Ishikawa (cell line): ENCODE results near the gene STK32C.

Experiments used
- CEBPB ChIP-seq: IDR thresholded peaks from 2 replicates; pipeline ENCODE4 v1.6.1; 2012
- CREB1 ChIP-seq: IDR thresholded peaks from 2 replicates; pipeline ENCODE4 v1.6.1; 2012; ENCODE audit warnings: low read depth
- EGR1 ChIP-seq: IDR thresholded peaks from 2 replicates; pipeline ENCODE4 v1.6.1; 2012
- EP300 ChIP-seq: IDR thresholded peaks from 2 replicates; pipeline ENCODE4 v1.6.1; 2012; ENCODE audit warnings: borderline replicate concordance
- FOXM1 ChIP-seq: IDR thresholded peaks from 2 replicates; pipeline ENCODE4 v1.6.1; 2012; ENCODE audit warnings: low read depth, borderline replicate concordance
- NFIC ChIP-seq: IDR thresholded peaks from 2 replicates; pipeline ENCODE4 v1.6.1; 2012
- RAD21 ChIP-seq: IDR thresholded peaks from 2 replicates; pipeline ENCODE4 v1.6.1; 2012; ENCODE audit warnings: low read depth
- TEAD4 ChIP-seq: IDR thresholded peaks from 2 replicates; pipeline ENCODE4 v1.6.1; 2012
- YY1 ChIP-seq: IDR thresholded peaks from 2 replicates; pipeline ENCODE4 v1.6.1; 2012; ENCODE audit warnings: low read depth
- TF ChIP-seq, protein P1 (sequence below): IDR thresholded peaks from 2 replicates; pipeline ENCODE4 v1.6.1; 2012; ENCODE audit warnings: low read depth, mild to moderate bottlenecking
- TF ChIP-seq, protein P2 (sequence below): IDR thresholded peaks from 2 replicates; pipeline ENCODE4 v1.6.1; 2012
- TF ChIP-seq, protein P3 (sequence below): IDR thresholded peaks from 2 replicates; pipeline ENCODE4 v1.6.1; 2012

DNA sequence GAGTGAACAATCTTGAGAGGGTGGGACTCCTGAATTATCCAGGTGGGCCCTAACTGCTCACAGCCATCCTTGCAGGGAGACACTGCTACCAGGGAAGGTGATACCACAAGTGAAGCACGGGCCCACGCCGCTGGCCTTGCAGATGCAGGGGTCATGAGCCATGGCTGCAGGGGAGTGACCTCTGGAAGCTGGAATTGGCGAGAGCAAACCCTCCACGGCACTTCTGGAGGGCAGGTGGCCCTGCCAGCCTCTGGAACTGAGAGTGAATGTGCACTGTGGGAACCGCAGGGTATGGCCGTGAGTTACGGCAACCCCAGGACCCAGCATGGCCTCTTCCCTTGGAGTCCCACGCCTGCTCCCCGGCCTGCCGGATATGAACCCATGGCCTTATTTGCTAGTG lies 37.5 kb downstream of the STK32C start:
- TF ChIP-seq, protein P1, sequence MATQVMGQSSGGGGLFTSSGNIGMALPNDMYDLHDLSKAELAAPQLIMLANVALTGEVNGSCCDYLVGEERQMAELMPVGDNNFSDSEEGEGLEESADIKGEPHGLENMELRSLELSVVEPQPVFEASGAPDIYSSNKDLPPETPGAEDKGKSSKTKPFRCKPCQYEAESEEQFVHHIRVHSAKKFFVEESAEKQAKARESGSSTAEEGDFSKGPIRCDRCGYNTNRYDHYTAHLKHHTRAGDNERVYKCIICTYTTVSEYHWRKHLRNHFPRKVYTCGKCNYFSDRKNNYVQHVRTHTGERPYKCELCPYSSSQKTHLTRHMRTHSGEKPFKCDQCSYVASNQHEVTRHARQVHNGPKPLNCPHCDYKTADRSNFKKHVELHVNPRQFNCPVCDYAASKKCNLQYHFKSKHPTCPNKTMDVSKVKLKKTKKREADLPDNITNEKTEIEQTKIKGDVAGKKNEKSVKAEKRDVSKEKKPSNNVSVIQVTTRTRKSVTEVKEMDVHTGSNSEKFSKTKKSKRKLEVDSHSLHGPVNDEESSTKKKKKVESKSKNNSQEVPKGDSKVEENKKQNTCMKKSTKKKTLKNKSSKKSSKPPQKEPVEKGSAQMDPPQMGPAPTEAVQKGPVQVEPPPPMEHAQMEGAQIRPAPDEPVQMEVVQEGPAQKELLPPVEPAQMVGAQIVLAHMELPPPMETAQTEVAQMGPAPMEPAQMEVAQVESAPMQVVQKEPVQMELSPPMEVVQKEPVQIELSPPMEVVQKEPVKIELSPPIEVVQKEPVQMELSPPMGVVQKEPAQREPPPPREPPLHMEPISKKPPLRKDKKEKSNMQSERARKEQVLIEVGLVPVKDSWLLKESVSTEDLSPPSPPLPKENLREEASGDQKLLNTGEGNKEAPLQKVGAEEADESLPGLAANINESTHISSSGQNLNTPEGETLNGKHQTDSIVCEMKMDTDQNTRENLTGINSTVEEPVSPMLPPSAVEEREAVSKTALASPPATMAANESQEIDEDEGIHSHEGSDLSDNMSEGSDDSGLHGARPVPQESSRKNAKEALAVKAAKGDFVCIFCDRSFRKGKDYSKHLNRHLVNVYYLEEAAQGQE, result no peak
- no peak for TF ChIP-seq EGR1
- TF ChIP-seq NFIC, result no peak
- TF ChIP-seq EP300, result no peak
- TF ChIP-seq FOXM1, result no peak
- TF ChIP-seq YY1, result no peak
- no peak for TF ChIP-seq RAD21
- TF ChIP-seq TEAD4, result no peak
- TF ChIP-seq CREB1, result no peak
- TF ChIP-seq, protein P2, sequence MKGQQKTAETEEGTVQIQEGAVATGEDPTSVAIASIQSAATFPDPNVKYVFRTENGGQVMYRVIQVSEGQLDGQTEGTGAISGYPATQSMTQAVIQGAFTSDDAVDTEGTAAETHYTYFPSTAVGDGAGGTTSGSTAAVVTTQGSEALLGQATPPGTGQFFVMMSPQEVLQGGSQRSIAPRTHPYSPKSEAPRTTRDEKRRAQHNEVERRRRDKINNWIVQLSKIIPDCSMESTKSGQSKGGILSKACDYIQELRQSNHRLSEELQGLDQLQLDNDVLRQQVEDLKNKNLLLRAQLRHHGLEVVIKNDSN, result no peak
- no peak for TF ChIP-seq CEBPB
- TF ChIP-seq, protein P3, sequence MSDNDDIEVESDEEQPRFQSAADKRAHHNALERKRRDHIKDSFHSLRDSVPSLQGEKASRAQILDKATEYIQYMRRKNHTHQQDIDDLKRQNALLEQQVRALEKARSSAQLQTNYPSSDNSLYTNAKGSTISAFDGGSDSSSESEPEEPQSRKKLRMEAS, result no peak
